ENCODE results near the gene NDUFA12. TPM values are rescaled to one million over a fixed set of nuclear protein-coding genes. Genes with fewer than 3 reads are reported as not detected.
A peak's percentile ranks its signal among the peaks of the same experiment; 100 is the strongest.

The NDUFA12 gene
- total RNA-seq, 1 experiment from 2014 or later, result 79.7 TPM

DNA sequence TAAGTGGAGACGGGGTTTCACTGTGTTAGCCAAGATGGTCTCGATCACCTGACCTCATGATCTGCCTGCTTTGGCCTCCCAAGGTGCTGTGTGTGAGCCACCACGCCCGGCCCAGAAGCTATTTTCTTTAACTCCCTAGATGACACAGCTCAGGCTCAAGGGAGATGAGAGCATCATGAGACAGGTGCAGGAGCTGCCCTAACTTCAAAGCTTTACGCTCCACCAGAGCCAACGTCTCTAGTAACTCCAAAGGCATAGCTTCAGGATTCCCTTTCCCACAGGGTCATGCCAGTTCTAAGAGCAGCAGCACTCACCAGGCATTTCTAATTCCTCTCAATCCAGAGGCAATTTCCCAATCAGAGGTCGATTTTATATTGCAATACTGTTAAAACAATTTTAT, 21.0 kb downstream of the NDUFA12 start:
- no peak for TF ChIP-seq RAD21 (IDR thresholded peaks at IDR 0.05; ENCODE audit: low read depth)
- TF ChIP-seq, protein P1, sequence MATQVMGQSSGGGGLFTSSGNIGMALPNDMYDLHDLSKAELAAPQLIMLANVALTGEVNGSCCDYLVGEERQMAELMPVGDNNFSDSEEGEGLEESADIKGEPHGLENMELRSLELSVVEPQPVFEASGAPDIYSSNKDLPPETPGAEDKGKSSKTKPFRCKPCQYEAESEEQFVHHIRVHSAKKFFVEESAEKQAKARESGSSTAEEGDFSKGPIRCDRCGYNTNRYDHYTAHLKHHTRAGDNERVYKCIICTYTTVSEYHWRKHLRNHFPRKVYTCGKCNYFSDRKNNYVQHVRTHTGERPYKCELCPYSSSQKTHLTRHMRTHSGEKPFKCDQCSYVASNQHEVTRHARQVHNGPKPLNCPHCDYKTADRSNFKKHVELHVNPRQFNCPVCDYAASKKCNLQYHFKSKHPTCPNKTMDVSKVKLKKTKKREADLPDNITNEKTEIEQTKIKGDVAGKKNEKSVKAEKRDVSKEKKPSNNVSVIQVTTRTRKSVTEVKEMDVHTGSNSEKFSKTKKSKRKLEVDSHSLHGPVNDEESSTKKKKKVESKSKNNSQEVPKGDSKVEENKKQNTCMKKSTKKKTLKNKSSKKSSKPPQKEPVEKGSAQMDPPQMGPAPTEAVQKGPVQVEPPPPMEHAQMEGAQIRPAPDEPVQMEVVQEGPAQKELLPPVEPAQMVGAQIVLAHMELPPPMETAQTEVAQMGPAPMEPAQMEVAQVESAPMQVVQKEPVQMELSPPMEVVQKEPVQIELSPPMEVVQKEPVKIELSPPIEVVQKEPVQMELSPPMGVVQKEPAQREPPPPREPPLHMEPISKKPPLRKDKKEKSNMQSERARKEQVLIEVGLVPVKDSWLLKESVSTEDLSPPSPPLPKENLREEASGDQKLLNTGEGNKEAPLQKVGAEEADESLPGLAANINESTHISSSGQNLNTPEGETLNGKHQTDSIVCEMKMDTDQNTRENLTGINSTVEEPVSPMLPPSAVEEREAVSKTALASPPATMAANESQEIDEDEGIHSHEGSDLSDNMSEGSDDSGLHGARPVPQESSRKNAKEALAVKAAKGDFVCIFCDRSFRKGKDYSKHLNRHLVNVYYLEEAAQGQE (IDR thresholded peaks at IDR 0.05; ENCODE audit: low read depth), result no peak
- intact Hi-C loops (cut with micrococcal nuclease), result no loop called here
- CTCF ChIA-PET, result no interaction called here

DNA sequence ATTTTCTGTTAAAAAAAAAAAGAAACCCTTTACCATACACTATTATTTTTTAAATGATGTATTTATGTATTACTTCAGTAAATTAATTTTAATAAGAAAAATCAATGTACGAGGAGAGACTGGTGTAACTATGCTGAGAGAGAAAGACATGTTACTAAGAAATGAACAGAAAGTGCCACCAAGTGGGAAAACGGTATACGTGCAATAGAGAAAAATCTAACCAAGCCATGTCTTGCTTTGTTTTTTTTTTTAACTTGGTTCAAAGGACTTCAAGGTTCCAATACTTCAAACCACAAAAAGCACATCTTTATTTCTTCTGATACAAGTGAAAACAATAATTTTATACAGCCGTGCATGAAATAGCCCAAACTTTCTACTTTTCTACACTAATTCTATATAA, 22.9 kb downstream of the NDUFA12 start:
- TF ChIP-seq, protein P2, sequence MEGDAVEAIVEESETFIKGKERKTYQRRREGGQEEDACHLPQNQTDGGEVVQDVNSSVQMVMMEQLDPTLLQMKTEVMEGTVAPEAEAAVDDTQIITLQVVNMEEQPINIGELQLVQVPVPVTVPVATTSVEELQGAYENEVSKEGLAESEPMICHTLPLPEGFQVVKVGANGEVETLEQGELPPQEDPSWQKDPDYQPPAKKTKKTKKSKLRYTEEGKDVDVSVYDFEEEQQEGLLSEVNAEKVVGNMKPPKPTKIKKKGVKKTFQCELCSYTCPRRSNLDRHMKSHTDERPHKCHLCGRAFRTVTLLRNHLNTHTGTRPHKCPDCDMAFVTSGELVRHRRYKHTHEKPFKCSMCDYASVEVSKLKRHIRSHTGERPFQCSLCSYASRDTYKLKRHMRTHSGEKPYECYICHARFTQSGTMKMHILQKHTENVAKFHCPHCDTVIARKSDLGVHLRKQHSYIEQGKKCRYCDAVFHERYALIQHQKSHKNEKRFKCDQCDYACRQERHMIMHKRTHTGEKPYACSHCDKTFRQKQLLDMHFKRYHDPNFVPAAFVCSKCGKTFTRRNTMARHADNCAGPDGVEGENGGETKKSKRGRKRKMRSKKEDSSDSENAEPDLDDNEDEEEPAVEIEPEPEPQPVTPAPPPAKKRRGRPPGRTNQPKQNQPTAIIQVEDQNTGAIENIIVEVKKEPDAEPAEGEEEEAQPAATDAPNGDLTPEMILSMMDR (IDR thresholded peaks at IDR 0.05 in 2 of 3, conservative IDR thresholded peaks at IDR 0.05 in 1 of 3; ENCODE audit: borderline replicate concordance in 1 of 3, insufficient read depth in 1 of 3, low read depth in 2 of 3, low read length in 2 of 3), result peak in 2 of 3 experiments; percentile 16 to 21; a peak in 1 of 6 replicates
- TF ChIP-seq ZFX (IDR thresholded peaks at IDR 0.05) (no peak), RAD21 (IDR thresholded peaks at IDR 0.05; ENCODE audit: low read depth) (peak; percentile 50)
- H3K4me1 ChIP-seq (ENCODE audit: control insufficient read depth in 1 of 2, insufficient read depth in 2 of 2, low read length in 2 of 2), result no peaks in the 10 kb centered on the region; a peak in 1 of 4 replicates
- H3K27ac ChIP-seq (ENCODE audit: low read depth, low read length), result no peak overlapping the region
- H3K9me3 ChIP-seq (ENCODE audit: control insufficient read depth in 1 of 2, insufficient read depth in 1 of 2, low read depth in 1 of 2, low read length in 2 of 2), result no peaks in the 10 kb centered on the region
- H3K36me3 ChIP-seq (ENCODE audit: control insufficient read depth in 1 of 2, insufficient read depth in 2 of 2, low read length in 2 of 2), result no peaks in the 10 kb centered on the region
- H3K79me2 ChIP-seq (ENCODE audit: insufficient read depth, low read length), result peaks cover 16% of the 10 kb centered on the region
- no TSS peak for BruUV-seq (replicated peaks)
- ChIA-PET RAD21 (ENCODE audit: low non-redundant PET in 1 of 2, low total read pairs in 2 of 2, uncharacterized antibody in 2 of 2, unreplicated experiment in 2 of 2) (no interaction called here), POLR2A (no interaction called here), CTCF (no interaction called here)
- ATAC-seq (no peak), DNase-seq (ENCODE audit: low read depth, low spot score) (no peak)
- H2AFZ ChIP-seq (ENCODE audit: low read depth, low read length, poor library complexity, severe bottlenecking), result no peak overlapping the region
- H3K4me3 ChIP-seq (replicated peaks in 1 of 2; ENCODE audit: low read depth in 1 of 2, low read length in 2 of 2), result no peak overlapping the region
- no peaks in the 10 kb centered on the region for H3K27me3 ChIP-seq (ENCODE audit: insufficient read depth, low read length)
- peaks cover 10% of the 10 kb centered on the region for H4K20me1 ChIP-seq (ENCODE audit: insufficient read depth)
- H3K4me2 ChIP-seq (ENCODE audit: low read length), result no peak overlapping the region
- intact Hi-C loops (cut with micrococcal nuclease), result no loop called here
- no peak overlapping the region for H3K9ac ChIP-seq (ENCODE audit: low read length)
- no peaks in the 10 kb centered on the region for H3K9me2 ChIP-seq (ENCODE audit: insufficient read depth)

More for the DNA sequence above, 21.0 kb downstream of the NDUFA12 start:
- ChIA-PET POLR2A (interaction anchor here (1.0 kb wide), 1 partner anchor 10 kb away, joined by 3 read pairs; no protein-coding TSS in a partner anchor), RAD21 (ENCODE audit: low non-redundant PET in 1 of 2, low total read pairs in 2 of 2, uncharacterized antibody in 2 of 2, unreplicated experiment in 2 of 2) (no interaction called here)
- no peak overlapping the region for H3K4me2 ChIP-seq (ENCODE audit: low read length)
- no peak overlapping the region for H3K27ac ChIP-seq (ENCODE audit: low read depth, low read length)
- DNase-seq (ENCODE audit: low read depth, low spot score) (no peak), ATAC-seq (no peak)
- H2AFZ ChIP-seq (ENCODE audit: low read depth, low read length, poor library complexity, severe bottlenecking), result no peak overlapping the region
- no peaks in the 10 kb centered on the region for H3K27me3 ChIP-seq (ENCODE audit: insufficient read depth, low read length)
- H3K9me2 ChIP-seq (ENCODE audit: insufficient read depth), result no peaks in the 10 kb centered on the region
- no TSS peak for BruUV-seq (replicated peaks)
- H4K20me1 ChIP-seq (ENCODE audit: insufficient read depth), result peaks cover 3% of the 10 kb centered on the region; the same call in 1 of the 2 replicates
- H3K9ac ChIP-seq (ENCODE audit: low read length), result no peak overlapping the region
- H3K79me2 ChIP-seq (ENCODE audit: insufficient read depth, low read length), result peaks cover 7% of the 10 kb centered on the region
- no peak overlapping the region for H3K4me3 ChIP-seq (replicated peaks in 1 of 2; ENCODE audit: low read depth in 1 of 2, low read length in 2 of 2)
- H3K4me1 ChIP-seq (ENCODE audit: control insufficient read depth in 1 of 2, insufficient read depth in 2 of 2, low read length in 2 of 2), result no peaks in the 10 kb centered on the region; a peak in 1 of 4 replicates
- H3K9me3 ChIP-seq (ENCODE audit: control insufficient read depth in 1 of 2, insufficient read depth in 1 of 2, low read depth in 1 of 2, low read length in 2 of 2), result no peaks in the 10 kb centered on the region
- no peaks in the 10 kb centered on the region for H3K36me3 ChIP-seq (ENCODE audit: control insufficient read depth in 1 of 2, insufficient read depth in 2 of 2, low read length in 2 of 2)

All from HCT116 (cell line).